Right lobe of liver (tissue), 4 donors: ENCODE measurements around the gene APC2.

ENCODE experiments used
- POLR2A ChIP-seq: fragments of 450-650 bp; IDR thresholded peaks from one replicate; pipeline ENCODE4 v1.6.1; 2017; ENCODE audit warnings: antibody characterized with exemption, mild to moderate bottlenecking
- TF ChIP-seq, protein P1 (sequence below), 4 donors: fragments of 200-600 bp in 3 of 4; fragments of 450-650 bp in 1 of 4; IDR thresholded peaks; one replicate each; pipeline versions ENCODE4 v1.5.1 to v1.8.0; 2016 to 2022; ENCODE audit warnings: antibody characterized with exemption in 4 of 4, mild to moderate bottlenecking in 2 of 4
- donor health status: DM: no; HTN: no; CAD: no.
- donor health status: DM: no; HTN: no; CAD: no.
- donor health status: DM: no; HTN: yes; CAD: no.

DNA sequence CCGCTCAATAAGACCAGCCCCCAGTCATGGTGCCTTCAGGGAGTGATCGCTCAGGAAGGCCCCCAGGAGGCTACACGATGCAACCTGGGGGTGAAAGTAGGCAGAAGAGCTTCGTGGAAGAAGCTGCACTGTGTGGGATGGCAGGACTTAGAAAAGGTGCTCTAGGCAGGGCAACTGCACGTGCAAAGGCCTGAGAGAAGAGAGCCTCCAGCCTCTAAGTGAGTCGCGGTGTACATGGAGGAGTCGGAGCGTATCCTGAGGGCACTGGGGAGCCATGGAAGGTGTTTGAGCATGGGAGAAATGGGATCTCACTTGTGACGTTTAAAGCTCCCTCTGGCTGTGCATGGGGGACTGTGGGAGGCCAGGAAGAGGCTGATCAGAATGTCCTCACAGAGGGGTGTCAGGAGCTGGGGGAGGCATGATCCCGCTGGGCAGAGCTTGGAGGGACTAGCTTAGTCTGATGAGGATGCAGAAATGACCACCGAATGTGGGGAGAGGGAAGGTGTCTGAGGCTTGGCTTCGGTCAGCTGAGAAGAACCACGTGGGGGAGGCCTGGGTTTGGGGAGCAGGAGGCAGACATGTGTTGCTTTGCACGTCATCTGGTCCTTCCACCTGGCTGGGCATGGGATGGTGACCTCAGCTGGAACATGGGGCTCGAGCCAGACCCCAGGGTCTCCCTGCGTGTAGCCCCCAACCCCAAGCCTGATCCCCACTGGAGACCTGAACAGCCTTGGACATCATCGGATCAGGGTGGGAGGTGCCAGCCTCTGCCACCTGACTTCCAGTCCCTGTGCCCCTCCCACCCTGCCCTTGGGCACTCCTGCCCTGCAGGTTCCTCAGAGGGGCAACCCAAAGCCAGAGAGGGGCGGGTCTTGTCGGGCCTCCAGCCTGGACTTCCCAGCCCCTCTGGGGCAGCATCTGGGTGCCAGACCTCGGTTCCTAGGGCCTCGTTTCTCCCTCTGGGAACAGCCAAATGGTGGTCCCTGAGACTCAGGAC, 1.1 kb downstream of the APC2 start:
- TF ChIP-seq, protein P1, sequence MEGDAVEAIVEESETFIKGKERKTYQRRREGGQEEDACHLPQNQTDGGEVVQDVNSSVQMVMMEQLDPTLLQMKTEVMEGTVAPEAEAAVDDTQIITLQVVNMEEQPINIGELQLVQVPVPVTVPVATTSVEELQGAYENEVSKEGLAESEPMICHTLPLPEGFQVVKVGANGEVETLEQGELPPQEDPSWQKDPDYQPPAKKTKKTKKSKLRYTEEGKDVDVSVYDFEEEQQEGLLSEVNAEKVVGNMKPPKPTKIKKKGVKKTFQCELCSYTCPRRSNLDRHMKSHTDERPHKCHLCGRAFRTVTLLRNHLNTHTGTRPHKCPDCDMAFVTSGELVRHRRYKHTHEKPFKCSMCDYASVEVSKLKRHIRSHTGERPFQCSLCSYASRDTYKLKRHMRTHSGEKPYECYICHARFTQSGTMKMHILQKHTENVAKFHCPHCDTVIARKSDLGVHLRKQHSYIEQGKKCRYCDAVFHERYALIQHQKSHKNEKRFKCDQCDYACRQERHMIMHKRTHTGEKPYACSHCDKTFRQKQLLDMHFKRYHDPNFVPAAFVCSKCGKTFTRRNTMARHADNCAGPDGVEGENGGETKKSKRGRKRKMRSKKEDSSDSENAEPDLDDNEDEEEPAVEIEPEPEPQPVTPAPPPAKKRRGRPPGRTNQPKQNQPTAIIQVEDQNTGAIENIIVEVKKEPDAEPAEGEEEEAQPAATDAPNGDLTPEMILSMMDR (IDR thresholded peaks at IDR 0.05) = no peak
- no peak for TF ChIP-seq POLR2A
